ENCODE data around the gene DIPK1C. TPM values are rescaled to one million over a fixed set of nuclear protein-coding genes. Genes with fewer than 3 reads are reported as not detected.

The DIPK1C gene
- total RNA-seq, 2 experiments from 2014 or later: not detected

DNA sequence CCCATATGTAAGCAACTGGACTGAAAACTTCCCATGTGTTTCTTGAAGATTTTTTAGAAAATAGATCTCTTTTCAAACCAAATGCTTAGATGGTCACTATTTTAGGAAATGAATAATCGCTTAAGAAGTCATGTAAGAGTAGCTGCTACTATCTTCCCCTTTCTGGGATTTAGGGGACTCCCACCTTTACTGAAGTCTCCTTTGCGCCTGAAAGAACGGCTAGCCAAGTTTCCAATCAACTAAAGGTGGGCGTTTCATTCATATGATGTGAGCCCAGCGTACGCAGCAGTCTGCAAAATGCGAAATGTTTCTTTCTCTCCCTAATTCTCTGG, 1.1 kb downstream of the DIPK1C start:
- DNase-seq: no peak
- ChIA-PET CTCF (interaction anchor here (1.2 kb wide), 1 partner anchor 23 kb away, joined by 3 read pairs; no protein-coding TSS in a partner anchor), POLR2A (no interaction called here)
- Mint-ChIP-seq H3K4me3 (no peak overlapping the region), H3K9me3 (no peaks in the 10 kb centered on the region), H3K27ac (no peak overlapping the region), H3K27me3 (peaks cover 68% of the 10 kb centered on the region), H3K36me3 (ENCODE audit: low read depth) (no peaks in the 10 kb centered on the region), H3K4me1 (peaks cover 6% of the 10 kb centered on the region)

GRCh38 chr18:74455386-74455785, 1.7 kb downstream of the DIPK1C start:
- Mint-ChIP-seq H3K4me3 (no peak overlapping the region), H3K9me3 (no peaks in the 10 kb centered on the region), H3K27me3 (peaks cover 66% of the 10 kb centered on the region), H3K27ac (no peak overlapping the region), H3K36me3 (ENCODE audit: low read depth) (no peaks in the 10 kb centered on the region), H3K4me1 (peaks cover 6% of the 10 kb centered on the region)
- DNase-seq: no peak
- ChIA-PET CTCF (interaction anchor here (1.2 kb wide), 1 partner anchor 22 kb away, joined by 3 read pairs; no protein-coding TSS in a partner anchor), POLR2A (no interaction called here)

DNA sequence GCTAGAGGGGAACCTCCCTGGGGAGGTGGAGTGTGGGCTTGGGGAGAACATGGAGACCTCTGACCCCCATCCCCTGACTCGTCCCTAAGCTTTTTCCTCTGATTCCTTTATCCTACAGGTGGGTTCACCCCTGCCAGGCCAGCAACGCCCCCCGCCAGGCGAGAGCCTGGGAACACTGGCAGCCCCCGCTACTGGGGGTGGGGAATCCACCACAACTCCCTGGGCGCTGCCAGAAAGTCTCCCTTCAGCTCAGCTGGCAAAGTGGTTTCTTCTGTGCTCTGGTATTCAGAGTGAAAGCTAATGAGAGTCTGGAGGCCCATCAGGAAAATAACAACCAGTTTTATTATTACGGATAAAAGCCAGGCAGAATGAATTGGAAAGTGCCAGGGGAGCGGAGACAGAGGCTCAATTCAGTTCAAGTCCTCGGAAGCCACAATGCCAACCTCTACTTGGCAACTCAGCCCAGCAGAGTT, 2.8 kb downstream of the DIPK1C start:
- Mint-ChIP-seq H3K9me3 (no peaks in the 10 kb centered on the region), H3K36me3 (ENCODE audit: low read depth) (no peaks in the 10 kb centered on the region), H3K27ac (no peak overlapping the region), H3K4me3 (no peak overlapping the region), H3K4me1 (peaks cover 6% of the 10 kb centered on the region), H3K27me3 (peaks cover 58% of the 10 kb centered on the region)
- ChIA-PET POLR2A (no interaction called here), CTCF (no interaction called here)
- no peak for DNase-seq

- CTCF ChIA-PET: no interaction called here
- Mint-ChIP-seq H3K27me3 (peaks cover 52% of the 10 kb centered on the region), H3K27ac (no peak overlapping the region)
Observed at GRCh38 chr18:74453642-74454198, 3.4 kb downstream of the DIPK1C start.

GRCh38 chr18:74453016-74453566, 4.0 kb downstream of the DIPK1C start:
- H3K36me3 Mint-ChIP-seq (ENCODE audit: low read depth): no peaks in the 10 kb centered on the region
- no peak overlapping the region for H3K27ac Mint-ChIP-seq
- no peak overlapping the region for H3K4me3 Mint-ChIP-seq
- ChIA-PET CTCF (interaction anchor here (0.9 kb wide), 1 partner anchor 10 kb away, joined by 3 read pairs; no protein-coding TSS in a partner anchor), POLR2A (no interaction called here)
- no peak for DNase-seq
- H3K27me3 Mint-ChIP-seq: peaks cover 45% of the 10 kb centered on the region
- H3K9me3 Mint-ChIP-seq: no peaks in the 10 kb centered on the region
- H3K4me1 Mint-ChIP-seq: peaks cover 6% of the 10 kb centered on the region

More at GRCh38 chr18:74453642-74454198, 3.4 kb downstream of the DIPK1C start:
- POLR2A ChIA-PET: no interaction called here
- Mint-ChIP-seq H3K36me3 (ENCODE audit: low read depth) (no peaks in the 10 kb centered on the region), H3K9me3 (no peaks in the 10 kb centered on the region), H3K4me1 (peaks cover 6% of the 10 kb centered on the region), H3K4me3 (no peak overlapping the region)
- no peak for DNase-seq

- no peaks in the 10 kb centered on the region for H3K9me3 Mint-ChIP-seq
- H3K4me1 Mint-ChIP-seq: peaks cover 3% of the 10 kb centered on the region
- no peak overlapping the region for H3K27ac Mint-ChIP-seq
- no peak for DNase-seq
- CTCF ChIA-PET: no interaction called here
- no peaks in the 10 kb centered on the region for H3K36me3 Mint-ChIP-seq (ENCODE audit: low read depth)
- H3K4me3 Mint-ChIP-seq: no peak overlapping the region
- POLR2A ChIA-PET: no interaction called here
- H3K27me3 Mint-ChIP-seq: peaks cover 32% of the 10 kb centered on the region
Observed at GRCh38 chr18:74451148-74451547, 6.0 kb downstream of the DIPK1C start.

DNA sequence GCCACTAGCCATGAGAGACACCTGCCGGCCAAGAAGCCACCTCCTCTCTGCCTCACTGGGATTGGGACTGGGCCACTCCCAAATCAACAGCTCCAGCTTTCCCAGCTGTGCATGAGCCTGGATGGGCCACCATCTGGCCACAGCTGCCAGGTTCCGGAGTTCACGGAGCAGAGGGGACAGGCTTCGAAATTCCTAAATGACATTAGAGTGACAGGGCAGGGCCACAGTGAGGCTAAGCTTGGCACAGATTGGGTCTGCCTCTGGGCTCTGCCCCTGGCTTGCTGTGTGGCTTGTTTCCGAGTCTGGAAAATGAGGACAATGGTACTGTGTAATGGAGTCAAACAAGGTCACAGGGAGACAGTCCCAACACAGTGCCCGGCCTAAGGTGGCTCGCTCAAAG, 6.5 kb downstream of the DIPK1C start:
- no peaks in the 10 kb centered on the region for H3K9me3 Mint-ChIP-seq
- peaks cover 27% of the 10 kb centered on the region for H3K27me3 Mint-ChIP-seq
- H3K36me3 Mint-ChIP-seq (ENCODE audit: low read depth): no peaks in the 10 kb centered on the region
- DNase-seq: no peak
- no peak overlapping the region for H3K27ac Mint-ChIP-seq
- no peaks in the 10 kb centered on the region for H3K4me1 Mint-ChIP-seq
- POLR2A ChIA-PET: no interaction called here
- H3K4me3 Mint-ChIP-seq: no peak overlapping the region
- CTCF ChIA-PET: no interaction called here

DNA sequence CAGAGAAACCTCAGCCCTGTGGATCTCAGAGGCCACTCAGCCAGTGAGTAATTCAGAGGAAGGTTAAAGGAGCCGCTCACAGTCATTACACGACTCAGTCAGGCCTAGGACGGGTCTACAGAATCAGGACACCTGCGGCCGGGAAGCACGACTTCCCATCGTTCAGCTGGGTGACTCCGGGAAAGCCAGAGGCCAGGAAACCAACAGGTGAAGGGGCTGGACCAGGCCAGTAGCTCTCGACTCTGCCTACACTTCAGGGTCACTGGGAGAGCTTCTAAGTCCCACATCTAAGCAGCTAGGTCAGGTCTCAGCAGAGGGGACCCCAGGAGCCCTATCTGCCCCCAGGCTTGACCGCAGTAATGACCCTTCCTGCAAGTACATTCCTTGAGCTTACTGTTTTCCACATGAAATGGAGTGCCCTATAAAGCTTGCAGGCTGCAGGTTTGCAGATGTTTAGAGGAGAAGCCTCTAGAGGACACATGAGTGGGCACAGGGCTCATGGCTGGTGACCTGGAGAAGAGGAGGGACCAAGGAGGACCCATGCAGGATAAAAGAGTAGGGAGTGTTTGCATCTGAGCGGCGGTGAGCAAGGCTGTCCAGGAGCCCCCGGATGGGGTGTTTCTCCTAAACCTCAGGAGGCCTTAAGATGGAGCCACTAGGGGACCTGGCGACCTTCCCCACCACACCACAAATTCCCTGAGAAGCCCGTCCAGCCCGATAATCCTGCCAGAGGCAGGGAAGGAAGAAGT, 9.5 kb downstream of the DIPK1C start:
- H3K27ac Mint-ChIP-seq: peak overlapping the region; percentile 50
- H3K4me1 Mint-ChIP-seq: no peaks in the 10 kb centered on the region
- no peak overlapping the region for H3K4me3 Mint-ChIP-seq
- ChIA-PET POLR2A (no interaction called here), CTCF (no interaction called here)
- H3K36me3 Mint-ChIP-seq (ENCODE audit: low read depth): no peaks in the 10 kb centered on the region
- peaks cover 6% of the 10 kb centered on the region for H3K27me3 Mint-ChIP-seq
- DNase-seq: no peak
- H3K9me3 Mint-ChIP-seq: no peaks in the 10 kb centered on the region

- Mint-ChIP-seq H3K4me1 (no peaks in the 10 kb centered on the region), H3K36me3 (ENCODE audit: low read depth) (no peaks in the 10 kb centered on the region), H3K27ac (peak overlapping the region; percentile 50), H3K27me3 (peaks cover 5% of the 10 kb centered on the region), H3K9me3 (no peaks in the 10 kb centered on the region), H3K4me3 (no peak overlapping the region)
- no peak for DNase-seq
- ChIA-PET POLR2A (no interaction called here), CTCF (interaction anchor here (0.7 kb wide), 1 partner anchor 73 kb away, joined by 3 read pairs; no protein-coding TSS in a partner anchor)
Observed at GRCh38 chr18:74446631-74447403, 10.3 kb downstream of the DIPK1C start.

- CTCF ChIA-PET: interaction anchor here (0.7 to 0.8 kb wide), 2 partner anchors 73 to 81 kb away, joined by 3 read pairs; no protein-coding TSS in a partner anchor
- Mint-ChIP-seq H3K27me3 (peaks cover 5% of the 10 kb centered on the region), H3K4me1 (no peaks in the 10 kb centered on the region), H3K9me3 (no peaks in the 10 kb centered on the region), H3K4me3 (no peak overlapping the region), H3K27ac (no peak overlapping the region), H3K36me3 (ENCODE audit: low read depth) (no peaks in the 10 kb centered on the region)
- no peak for DNase-seq
- POLR2A ChIA-PET: no interaction called here
Observed at GRCh38 chr18:74446178-74446577, 10.9 kb downstream of the DIPK1C start.

- CTCF ChIA-PET: interaction anchor here (0.7 to 0.8 kb wide), 2 partner anchors 72 to 81 kb away, joined by 3 read pairs; no protein-coding TSS in a partner anchor
Observed at GRCh38 chr18:74445585-74445984, 11.5 kb downstream of the DIPK1C start.

GRCh38 chr18:74444104-74444503, 13.0 kb downstream of the DIPK1C start:
- H3K36me3 Mint-ChIP-seq (ENCODE audit: low read depth): no peaks in the 10 kb centered on the region
- H3K27me3 Mint-ChIP-seq: peaks cover 5% of the 10 kb centered on the region
- H3K4me3 Mint-ChIP-seq: no peak overlapping the region
- H3K4me1 Mint-ChIP-seq: no peaks in the 10 kb centered on the region
- CTCF ChIA-PET: interaction anchor here (0.8 to 1.5 kb wide), 4 partner anchors 9 to 66 kb away, joined by 3 to 4 read pairs (median 3); no protein-coding TSS in a partner anchor
- no peaks in the 10 kb centered on the region for H3K9me3 Mint-ChIP-seq
- POLR2A ChIA-PET: no interaction called here
- no peak overlapping the region for H3K27ac Mint-ChIP-seq
- no peak for DNase-seq

More at GRCh38 chr18:74445585-74445984, 11.5 kb downstream of the DIPK1C start:
- Mint-ChIP-seq H3K9me3 (no peaks in the 10 kb centered on the region), H3K27ac (no peak overlapping the region), H3K36me3 (ENCODE audit: low read depth) (no peaks in the 10 kb centered on the region), H3K27me3 (peaks cover 5% of the 10 kb centered on the region), H3K4me3 (no peak overlapping the region), H3K4me1 (no peaks in the 10 kb centered on the region)
- DNase-seq: no peak
- POLR2A ChIA-PET: no interaction called here
